GM21390 (cell line): Measurements from ENCODE around the gene GNAQ.
A peak's percentile ranks its signal among the peaks of the same experiment; 100 is the strongest.

Source experiments
- ATAC-seq: cut with Tn5 transposase; IDR thresholded peaks from one replicate; pipeline ENCODE4 v1.9.1; 2021; ENCODE audit not compliant: unreplicated experiment

GNAQ gene

DNA sequence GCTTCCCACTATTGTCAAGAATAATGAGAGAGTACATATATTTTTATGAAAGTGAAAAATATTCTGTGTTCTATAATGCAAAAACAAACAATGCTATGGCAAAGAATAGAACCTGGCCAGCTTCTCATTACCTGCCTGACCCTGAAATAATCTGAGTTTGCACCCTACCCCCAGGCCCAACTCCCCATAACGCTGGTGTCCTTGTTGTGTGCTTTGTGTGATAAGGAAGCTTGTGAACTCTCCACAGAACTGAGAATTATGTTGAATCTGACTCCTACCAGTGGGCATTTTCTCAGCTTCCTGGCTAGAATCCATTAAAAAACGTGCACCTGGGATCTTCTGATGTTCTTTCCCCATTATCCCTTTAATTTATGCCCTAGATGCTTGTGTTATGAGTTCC lies 205.5 kb downstream of the GNAQ start:
- no peak for ATAC-seq

DNA sequence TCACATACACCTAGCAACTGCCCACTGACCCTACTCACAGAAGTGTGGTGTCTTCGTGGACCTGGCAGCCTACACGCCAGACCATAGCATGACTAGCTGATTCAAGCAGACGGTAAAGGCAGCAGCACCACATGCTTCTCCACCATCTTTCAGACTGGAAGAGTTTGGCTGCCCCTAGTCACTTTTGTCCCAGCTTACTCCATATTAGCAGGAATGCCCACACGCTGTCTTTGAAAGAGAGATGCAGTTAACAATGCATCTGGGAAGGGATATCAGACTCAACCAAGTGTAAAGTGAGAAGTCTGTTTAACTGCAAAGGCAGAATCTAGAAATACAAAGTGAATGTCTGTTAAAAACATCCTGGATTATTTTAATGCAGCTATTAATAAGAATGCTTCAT lies 206.2 kb downstream of the GNAQ start:
- ATAC-seq: no peak

DNA sequence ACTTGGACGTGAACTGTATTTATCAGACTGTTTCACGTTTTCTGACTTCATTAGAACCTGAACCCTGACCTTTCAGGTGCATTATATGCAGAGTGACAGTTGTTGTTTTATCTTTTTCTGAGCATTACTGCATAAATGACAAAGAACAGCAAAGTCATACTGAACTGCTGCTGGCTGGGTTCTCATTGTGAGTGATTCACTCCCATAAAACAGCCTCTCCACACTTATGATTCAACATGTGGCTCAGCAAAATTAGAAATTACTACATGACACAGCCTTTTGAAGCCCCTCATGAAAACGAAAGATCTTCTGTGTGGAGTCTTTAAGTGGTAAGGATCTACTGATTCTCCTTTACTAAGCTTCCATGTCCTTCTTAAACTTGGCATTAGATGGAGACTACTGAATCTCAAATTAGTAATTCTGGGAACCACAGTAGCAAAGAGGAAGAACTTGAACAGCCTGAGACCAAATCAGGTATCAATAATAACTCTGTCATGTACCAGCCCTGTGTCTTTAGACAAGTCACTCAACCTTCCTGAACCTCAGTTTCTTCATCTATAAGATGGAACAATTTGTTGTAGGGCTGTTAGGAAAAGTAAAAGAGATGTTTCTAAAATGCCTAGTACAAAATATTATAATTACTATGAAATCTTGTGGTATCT lies 211.2 kb downstream of the GNAQ start:
- ATAC-seq: no peak

DNA sequence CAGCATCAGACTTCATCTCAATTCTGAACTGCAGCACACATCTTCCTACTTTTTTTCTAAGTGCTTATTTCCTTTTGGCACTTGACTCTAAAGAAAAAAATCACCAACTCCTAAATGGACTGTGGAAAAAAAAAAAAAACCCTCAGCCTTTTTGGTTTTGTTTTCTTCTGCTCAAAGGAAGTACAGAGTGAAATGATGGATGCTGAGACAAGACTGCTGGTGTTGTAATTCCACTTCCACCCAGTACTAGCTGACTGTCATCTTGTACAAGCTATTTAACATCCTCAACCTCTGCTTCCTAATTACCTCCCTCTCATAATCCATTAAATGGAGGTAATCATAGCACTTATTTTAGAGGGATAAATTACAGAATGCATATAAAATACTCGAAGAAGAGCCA lies 212.0 kb downstream of the GNAQ start:
- ATAC-seq: no peak

DNA sequence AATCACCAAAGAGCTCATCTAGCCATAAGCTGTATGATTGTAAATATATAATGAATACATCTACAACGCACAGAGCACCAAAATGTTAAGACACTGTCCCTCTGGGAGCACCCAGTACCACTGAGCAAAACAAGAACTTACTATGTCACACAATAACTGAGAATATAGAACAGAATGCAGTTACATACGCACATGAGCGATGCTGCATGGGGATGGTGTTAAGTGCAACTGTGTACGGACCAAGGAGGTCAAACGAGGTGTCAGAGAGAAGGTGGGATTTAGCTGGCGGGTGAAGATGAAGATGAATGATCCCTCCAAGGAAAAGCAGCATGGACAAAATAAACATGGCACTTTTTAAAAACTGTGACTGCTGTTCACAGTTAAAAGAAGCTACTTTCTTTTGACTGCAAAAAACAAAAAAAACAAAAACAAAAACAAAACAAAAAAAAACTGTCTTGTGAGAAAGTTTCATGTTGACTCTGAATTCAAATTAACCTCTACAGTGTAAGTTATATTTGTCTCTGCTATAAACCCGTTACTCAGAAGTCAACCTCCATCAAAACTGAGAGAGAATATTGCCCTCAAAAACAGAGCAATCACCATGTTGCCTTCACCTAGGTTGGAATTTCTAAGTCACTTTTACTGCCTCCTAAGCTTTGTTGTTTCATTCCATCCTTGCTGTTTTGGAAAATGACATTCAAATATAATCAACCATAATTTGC lies 213.9 kb downstream of the GNAQ start:
- ATAC-seq: peak; percentile 64

DNA sequence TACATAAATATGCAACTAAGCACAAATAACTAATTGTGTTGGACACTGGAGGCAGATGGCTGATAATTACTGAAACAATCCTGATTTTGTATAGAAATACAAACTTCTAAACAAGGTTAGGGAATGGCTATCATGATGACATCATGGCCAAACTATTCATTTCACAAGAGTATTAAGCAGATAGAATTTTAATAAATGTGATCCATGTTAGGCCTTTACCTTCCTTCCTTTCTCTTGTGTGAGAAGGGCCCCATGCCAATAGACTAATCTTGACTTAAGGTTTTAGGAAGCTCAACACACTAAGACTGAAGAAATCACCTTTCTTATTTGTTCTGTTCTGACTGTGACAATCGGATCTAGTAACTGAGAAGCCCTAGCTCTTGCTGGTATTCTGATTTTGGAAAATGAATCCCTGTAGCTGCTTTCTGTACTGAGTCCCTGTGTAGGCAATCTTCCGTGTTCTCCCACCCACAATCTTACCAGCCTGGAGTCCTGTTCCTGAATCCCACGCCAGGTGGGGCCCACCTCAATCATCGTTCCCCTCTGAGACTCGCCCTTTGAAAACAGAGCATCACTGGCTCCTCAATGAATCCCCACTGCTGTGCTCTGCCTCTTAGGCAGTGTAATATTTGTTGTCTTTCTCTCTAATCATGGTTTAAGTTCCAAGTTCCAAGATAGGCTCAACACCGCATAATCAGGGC lies 214.8 kb downstream of the GNAQ start:
- no peak for ATAC-seq

DNA sequence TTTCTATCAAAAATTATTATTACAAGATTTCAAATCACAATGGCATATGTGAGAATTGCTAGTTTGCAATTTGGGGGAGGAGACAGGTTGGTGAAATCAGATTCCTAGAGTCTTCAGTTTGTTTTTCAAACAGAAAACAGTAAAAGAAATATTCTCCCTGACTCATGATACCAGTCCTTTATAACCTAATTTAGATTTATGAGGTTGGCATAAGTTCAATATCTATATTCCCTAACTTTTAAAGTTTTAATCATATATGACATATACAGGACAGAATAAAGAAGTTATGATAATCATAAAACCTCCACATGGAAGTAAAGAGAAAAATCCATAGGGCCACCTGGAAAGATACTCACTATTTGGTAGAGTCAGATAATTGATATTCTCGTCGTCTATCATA lies 216.4 kb downstream of the GNAQ start:
- no peak for ATAC-seq

DNA sequence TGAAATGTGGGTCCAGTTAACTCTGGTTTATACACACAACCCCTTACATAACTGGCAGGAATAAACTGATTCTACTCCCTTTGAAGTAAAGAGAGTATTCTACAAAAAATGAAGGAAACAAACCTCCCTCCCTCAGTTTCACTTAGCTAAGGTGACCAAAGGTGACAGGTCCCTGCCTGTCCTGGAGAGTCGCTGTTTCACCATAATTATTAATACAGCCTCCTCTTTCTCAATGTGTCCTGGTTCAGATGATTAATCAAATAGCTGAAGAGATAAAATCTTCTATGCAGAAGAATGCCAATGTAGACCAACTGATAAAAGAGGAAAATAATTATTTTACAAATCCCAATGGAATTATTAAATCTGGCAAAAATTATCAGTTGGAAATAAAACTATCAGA lies 219.8 kb downstream of the GNAQ start:
- no peak for ATAC-seq

DNA sequence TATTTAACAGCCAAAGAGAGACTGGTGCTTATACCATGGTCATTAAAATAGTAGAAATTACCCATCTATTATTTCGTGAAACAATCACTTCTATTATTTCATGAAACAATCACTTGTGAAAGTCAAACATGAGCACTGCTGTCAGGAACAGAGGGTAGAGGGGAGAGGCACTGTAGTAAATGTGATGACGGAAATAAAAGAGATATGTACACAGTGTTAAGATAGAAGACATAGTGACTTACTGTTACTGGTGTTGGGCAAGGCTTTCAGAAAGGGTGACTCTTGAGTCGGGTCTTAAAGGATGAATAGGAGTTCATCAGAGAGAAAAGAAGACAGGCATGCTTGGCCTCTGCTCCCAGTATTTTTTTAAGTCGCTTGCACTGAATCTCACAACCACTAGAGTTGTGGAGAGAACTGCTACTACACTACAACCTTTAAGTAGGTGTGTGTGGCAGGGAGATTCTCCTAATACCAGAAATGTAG lies 220.9 kb downstream of the GNAQ start:
- no peak for ATAC-seq

DNA sequence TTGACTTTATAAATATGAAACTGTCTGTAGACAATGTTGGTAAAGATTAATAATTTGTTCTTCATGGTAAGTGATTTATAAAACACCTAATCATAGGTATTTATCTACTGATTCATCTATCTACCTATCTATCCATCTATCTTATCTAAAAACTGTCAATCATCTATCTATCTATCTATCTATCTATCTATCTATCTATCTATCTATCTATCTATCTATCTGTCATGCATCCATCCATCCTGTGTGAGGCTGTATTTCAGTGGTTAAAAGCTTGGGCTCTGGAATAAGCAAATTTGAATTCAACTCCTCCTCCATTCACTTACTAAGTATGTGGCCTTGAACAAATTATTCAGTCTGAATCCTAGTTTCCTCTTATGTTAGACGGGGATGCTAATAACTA lies 221.6 kb downstream of the GNAQ start:
- ATAC-seq: no peak

DNA sequence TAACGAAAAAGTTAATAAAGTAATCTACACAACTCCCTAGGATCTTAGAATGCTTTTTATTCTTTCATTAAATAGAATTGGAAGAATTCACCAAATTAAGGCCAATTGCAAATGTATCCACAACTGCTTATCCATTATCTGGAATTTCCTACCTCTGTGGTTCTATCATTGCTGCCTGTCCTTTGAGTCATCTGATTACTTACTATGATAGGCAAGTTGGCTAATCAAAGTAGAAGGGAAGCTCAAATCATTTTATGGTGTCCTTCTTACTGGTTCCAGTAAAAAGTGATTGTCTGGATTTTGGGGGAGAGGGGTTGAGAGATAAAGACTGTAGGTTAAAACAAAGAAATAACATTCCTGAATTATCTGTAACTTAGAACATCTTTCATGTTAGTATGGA lies 222.1 kb downstream of the GNAQ start:
- ATAC-seq: no peak

DNA sequence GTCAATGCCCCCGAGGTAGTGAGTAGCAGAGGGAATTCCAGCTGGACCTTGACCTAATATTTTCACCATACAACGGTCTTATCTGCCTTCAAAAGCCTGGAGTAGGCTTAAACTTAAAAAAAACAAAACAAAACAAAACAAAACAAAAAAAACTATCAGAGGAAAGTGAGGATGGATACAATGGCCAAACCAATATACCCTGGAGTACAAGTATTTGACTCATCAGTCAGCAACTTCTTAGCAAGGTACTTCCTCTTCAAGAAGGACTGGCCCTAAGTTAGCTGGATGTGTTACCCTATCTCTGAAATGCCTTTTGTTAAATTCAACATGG lies 222.9 kb downstream of the GNAQ start:
- no peak for ATAC-seq

DNA sequence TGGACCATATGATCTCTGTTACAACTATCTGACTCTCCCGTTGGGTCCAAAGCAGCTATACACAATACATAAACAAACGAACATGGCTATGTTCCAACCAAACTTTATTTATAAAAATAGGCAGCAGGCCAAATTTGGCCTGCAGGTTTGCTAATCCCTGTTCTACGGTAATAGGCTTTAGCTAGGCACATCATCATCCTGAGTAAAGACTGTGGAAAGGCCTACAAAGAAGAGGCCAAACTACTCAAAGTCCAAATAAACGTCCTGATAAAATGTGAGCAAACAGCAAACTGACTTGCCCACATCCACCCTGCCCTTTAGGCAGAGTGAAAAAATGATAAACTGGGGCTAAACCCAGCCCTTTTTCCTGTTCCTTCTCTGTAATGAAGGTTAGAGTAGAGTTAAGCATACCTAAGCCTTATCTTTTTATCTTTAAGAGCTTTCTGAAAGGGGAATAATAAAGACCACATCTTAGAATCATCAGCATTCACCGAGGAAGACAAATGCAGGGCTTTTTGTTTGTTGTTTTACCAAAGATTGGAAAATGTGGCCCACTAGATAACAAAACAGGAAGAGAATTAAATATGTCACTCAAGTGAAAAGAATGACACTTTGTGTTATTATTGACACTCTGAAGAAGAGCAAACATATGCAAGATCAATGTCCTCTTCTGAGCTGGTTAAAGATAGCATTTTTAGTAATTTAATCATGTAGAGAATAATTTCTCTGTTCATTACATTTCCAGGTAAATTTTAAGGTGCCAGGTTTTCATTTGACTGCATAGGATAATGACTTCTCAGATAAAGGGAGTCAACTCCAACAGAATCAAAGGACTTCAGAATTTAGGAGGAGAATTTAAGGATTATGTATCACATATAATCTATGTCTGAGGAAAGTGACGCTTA lies 223.5 kb downstream of the GNAQ start:
- ATAC-seq: no peak

DNA sequence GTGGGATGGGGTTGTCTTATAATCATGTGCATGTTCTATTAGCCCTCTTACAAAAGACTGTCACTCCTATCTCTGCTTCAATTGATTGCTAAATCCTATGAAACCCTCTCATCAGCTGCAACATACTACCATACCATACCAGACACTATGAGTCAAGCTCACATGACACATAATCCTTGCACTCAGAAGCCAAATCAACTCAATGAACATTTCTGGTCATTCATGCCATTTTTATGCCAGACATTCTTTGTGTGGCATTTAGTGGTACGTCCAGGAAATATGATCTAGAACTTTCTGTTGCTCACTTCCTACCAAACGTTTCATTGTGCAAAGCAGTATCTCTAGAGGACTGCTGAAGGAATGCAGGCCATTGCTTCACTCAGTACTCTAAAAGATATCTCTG lies 224.3 kb downstream of the GNAQ start:
- ATAC-seq: no peak

DNA sequence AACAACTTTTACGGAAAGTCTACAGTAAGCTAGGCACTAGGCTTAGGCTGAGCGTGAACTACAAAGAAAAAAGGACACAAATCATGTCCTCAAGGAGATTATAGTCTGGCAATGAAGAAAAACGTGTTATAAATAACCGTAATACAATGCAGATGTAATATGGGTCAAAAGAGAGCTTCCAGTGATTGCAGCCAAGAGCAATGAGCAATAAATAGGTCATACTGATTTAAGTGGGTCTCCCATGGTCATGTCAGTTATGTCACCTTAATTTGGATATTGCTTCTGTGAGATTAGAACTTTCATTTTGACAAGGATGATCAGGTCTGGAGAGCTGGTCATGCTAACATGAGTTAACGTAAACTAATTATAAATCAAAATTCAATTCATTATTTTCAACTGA lies 224.9 kb downstream of the GNAQ start:
- ATAC-seq: no peak

DNA sequence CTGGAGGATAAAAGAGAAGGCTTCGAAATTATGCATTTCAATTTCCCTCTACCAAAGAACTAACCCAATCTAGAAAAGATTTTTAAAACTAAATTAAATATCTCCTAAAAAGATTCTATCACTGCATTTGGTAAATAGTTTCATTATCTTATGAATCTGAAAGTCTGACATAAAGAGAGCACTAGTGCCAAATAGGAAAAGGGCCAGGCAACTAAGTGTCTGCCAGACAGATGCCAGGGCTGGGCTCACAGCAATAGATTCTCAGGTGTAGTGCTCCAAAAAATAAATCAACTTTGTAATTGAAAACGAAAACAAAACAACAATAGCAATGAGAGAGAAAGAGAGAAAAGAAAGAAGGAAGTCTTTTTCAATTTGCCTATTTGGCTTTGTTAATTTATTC lies 225.8 kb downstream of the GNAQ start:
- ATAC-seq: no peak

DNA sequence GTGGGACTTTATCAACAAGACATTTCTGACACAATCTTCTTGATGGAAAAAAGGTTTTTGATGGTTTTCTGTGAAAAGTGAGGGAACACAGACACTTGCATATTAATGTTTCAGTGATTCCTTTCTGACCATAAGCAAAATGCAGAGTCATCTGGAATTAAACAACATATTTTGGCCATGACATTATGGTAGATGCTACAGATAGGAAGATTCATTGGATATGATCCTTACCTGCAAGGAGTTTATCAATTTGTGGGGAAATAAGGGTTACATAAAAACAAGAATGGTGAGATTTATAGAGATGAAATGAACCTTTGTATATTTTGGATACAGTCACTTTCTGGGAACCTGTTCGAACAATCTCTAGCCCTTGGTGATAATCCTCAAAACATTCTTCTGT lies 228.2 kb downstream of the GNAQ start:
- no peak for ATAC-seq

DNA sequence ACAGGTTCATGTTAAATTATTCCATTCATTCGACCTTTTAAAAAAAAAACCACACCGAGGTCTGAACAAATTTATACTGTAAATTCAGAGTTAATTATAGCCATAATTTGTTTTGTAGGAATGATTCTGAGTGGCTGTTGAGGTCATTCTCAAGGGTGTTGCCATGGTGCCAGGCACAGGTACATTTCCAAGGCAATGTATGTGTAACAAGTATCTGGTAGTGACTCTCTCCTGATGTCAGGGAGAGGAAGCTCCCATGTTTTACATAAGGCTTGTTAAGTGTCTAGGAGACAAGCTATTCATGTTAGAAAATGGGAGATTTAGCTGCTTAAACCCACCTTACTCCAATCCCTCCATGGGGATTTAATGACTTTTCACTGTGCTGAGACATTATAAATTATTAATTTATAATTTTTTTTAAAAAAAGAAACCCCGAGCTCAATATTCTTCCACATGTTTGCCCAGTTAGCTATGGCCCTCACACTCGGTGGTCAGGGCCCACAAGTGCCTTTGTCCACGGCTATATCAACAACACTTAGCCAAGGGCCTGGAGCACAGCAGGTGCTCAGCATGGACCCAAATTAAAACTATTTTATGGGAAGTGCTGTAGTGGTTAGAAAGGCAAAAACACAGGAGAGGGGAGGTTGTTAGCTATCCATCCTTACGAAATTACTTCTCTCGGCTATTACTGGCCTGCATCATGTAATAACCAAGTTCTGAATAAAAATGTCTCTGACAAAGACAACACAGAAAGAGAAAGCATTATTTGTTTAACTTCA lies 228.9 kb downstream of the GNAQ start:
- no peak for ATAC-seq

DNA sequence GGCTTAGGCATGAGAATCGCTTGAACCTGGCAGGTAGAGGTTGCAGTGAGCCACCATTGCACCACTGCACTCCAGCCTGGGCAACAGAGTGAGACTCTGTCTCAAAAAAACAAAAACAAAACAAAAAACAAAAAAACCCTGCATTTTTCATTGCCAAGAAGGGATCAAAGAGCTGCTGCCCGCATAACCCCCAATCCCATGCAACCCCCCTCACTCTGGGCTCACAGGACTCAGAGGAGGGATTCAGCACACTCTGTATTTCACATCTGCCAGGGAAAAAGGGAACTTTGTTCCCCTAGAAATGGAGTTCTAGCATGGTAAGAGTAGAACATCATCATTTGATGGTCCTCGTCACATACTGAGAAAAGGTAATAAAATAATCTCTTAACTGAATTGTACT lies 229.5 kb downstream of the GNAQ start:
- ATAC-seq: no peak

DNA sequence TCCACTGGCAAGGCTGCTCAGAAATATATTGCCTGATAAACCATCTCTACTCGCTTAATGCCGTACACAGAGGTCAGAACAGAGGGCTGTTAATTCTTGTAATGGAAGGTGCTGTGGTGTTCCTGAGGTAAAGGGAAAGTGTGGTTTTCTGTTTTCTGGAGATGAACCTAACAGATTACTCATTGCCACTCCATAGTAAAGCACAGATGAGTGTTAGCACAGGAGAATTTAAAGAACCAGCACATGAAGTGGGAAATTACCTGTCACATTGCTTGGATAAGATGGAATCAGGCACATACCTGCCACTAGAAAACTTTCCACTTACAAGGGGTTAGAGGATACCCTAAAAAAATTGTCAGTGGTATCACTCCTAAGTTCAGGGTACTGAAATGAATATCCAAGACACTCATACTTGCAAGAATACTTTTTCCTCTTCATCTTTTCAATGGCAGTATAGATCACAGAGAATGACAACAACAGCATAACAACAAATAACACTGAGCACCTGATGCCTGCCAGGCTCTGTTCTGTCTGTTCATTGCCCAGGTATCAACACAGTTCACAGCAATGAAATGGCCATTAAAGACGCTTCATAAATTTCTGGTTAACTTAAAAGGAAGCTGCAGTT lies 230.6 kb downstream of the GNAQ start:
- ATAC-seq: no peak
